Neural progenitor cell (in vitro differentiated cells): ENCODE measurements around the gene CEP63. TPM values are rescaled to one million over a fixed set of nuclear protein-coding genes. Genes with fewer than 3 reads are reported as not detected.
"Not testable (repeated sequence)": the region's sequence is repeated elsewhere in the genome, so short reads cannot be mapped to it uniquely, and the experiment has no call there.

Experiments used
- DNase-seq: peaks from one replicate; pipeline ENCODE4 v3.0.0-alpha.2; 2016; ENCODE audit warnings: low spot score
- H2AFZ ChIP-seq: fragments of 200-600 bp; sonication (generic); replicated peaks from 2 replicates; pipeline ENCODE4 v1.6.1; 2016; ENCODE audit warnings: antibody characterized with exemption
- H3F3A ChIP-seq: fragments of 200-600 bp; sonication (generic); 2 replicates; pipeline ENCODE4 v1.6.1; 2016; ENCODE audit warnings: antibody characterized with exemption, low read depth
- H3K27ac ChIP-seq: fragments of 200-600 bp; sonication (generic); 2 replicates; pipeline ENCODE4 v1.5.1; 2016; ENCODE audit warnings: mild to moderate bottlenecking
- H3K27me3 ChIP-seq: fragments of 200-600 bp; sonication (generic); 2 replicates; pipeline ENCODE4 v1.6.1; 2016; ENCODE audit warnings: mild to moderate bottlenecking, moderate library complexity
- H3K36me3 ChIP-seq: fragments of 200-600 bp; sonication (generic); 2 replicates; pipeline ENCODE4 v1.5.1; 2016
- H3K4me1 ChIP-seq: fragments of 200-600 bp; sonication (generic); 2 replicates; pipeline ENCODE4 v1.6.1; 2016; ENCODE audit warnings: mixed run types
- H3K4me2 ChIP-seq: fragments of 200-600 bp; sonication (generic); 2 replicates; pipeline ENCODE4 v1.6.1; 2016
- H3K4me3 ChIP-seq: fragments of 200-600 bp; sonication (generic); 2 replicates; pipeline ENCODE4 v1.5.1; 2016
- H3K79me2 ChIP-seq: fragments of 200-600 bp; sonication (generic); 2 replicates; pipeline ENCODE4 v1.6.1; 2016; ENCODE audit warnings: low read depth
- H3K9ac ChIP-seq: fragments of 200-600 bp; sonication (generic); 2 replicates; pipeline ENCODE4 v1.6.1; 2016
- H3K9me3 ChIP-seq: fragments of 200-600 bp; sonication (generic); 2 replicates; pipeline ENCODE4 v1.5.1; 2016; ENCODE audit warnings: low read depth
- H4K20me1 ChIP-seq: fragments of 200-600 bp; sonication (generic); 2 replicates; pipeline ENCODE4 v1.6.1; 2016; ENCODE audit warnings: low read depth
- H3K27ac Mint-ChIP-seq: 3 replicates; pipeline ENCODE4 v1.8.0; 2021; ENCODE audit warnings: mixed read lengths
- H3K27me3 Mint-ChIP-seq: 2 replicates; pipeline ENCODE4 v1.8.0; 2022; ENCODE audit warnings: low read depth, mild to moderate bottlenecking, inconsistent platforms, moderate library complexity, mixed read lengths; ENCODE audit not compliant: insufficient read depth
- H3K36me3 Mint-ChIP-seq: 3 replicates; pipeline ENCODE4 v1.8.0; 2021; ENCODE audit warnings: mixed read lengths
- H3K4me1 Mint-ChIP-seq: 3 replicates; pipeline ENCODE4 v1.8.0; 2021; ENCODE audit warnings: mixed read lengths
- H3K4me3 Mint-ChIP-seq: 3 replicates; pipeline ENCODE4 v1.8.0; 2021; ENCODE audit warnings: mild to moderate bottlenecking, moderate library complexity, mixed read lengths
- H3K9me3 Mint-ChIP-seq: 3 replicates; pipeline ENCODE4 v1.8.0; 2020; ENCODE audit warnings: mixed read lengths
- EZH2 ChIP-seq: fragments of 200-600 bp; sonication (generic); IDR thresholded peaks from 2 replicates; pipeline ENCODE4 v1.6.1; 2017; ENCODE audit warnings: antibody characterized with exemption, mild to moderate bottlenecking, moderate library complexity
- EZH2phosphoT487 ChIP-seq: fragments of 200-600 bp; sonication (generic); IDR thresholded peaks from 2 replicates; pipeline ENCODE4 v1.6.1; 2017; ENCODE audit warnings: antibody characterized with exemption
- total RNA-seq: library from RNA; depleted of rRNA; stranded (reverse); fragments of >200 nt; gene quantifications from 2 replicates; pipeline ENCODE4 v1.2.3, GENCODE V29; 2015; ENCODE audit warnings: low replicate concordance
- TF ChIP-seq, protein P1 (sequence below): fragments of 200-600 bp; sonication (generic); IDR thresholded peaks from 2 replicates; pipeline ENCODE4 v1.5.1; 2017; ENCODE audit warnings: antibody characterized with exemption, mild to moderate bottlenecking

CEP63 gene
- total RNA-seq, 1 donor from 2014 or later: 36.2 TPM

GRCh38 chr3:134542287-134542958 lies 56.6 kb downstream of the CEP63 start:
- H3K27me3 Mint-ChIP-seq: no peaks in the 10 kb centered on the region
- no peaks in the 10 kb centered on the region for H3K4me1 Mint-ChIP-seq

GRCh38 chr3:134543113-134543512 lies 57.3 kb downstream of the CEP63 start:
- no peak overlapping the region for H3K4me3 ChIP-seq
- H3K36me3 Mint-ChIP-seq: peaks cover 18% of the 10 kb centered on the region
- H3K9me3 ChIP-seq: no peaks in the 10 kb centered on the region
- H2AFZ ChIP-seq: no peak overlapping the region
- no peaks in the 10 kb centered on the region for H3K9me3 Mint-ChIP-seq
- no peaks in the 10 kb centered on the region for H3K79me2 ChIP-seq
- H3F3A ChIP-seq: no peaks in the 10 kb centered on the region
- H3K4me2 ChIP-seq: no peak overlapping the region
- H3K4me1 ChIP-seq: no peaks in the 10 kb centered on the region
- H3K27ac ChIP-seq: no peak overlapping the region
- no peak for DNase-seq
- no peaks in the 10 kb centered on the region for H3K27me3 ChIP-seq
- H4K20me1 ChIP-seq: no peaks in the 10 kb centered on the region
- H3K9ac ChIP-seq: no peak overlapping the region
- H3K27me3 Mint-ChIP-seq: no peaks in the 10 kb centered on the region
- H3K27ac Mint-ChIP-seq: no peak overlapping the region
- H3K4me3 Mint-ChIP-seq: no peak overlapping the region
- no peaks in the 10 kb centered on the region for H3K4me1 Mint-ChIP-seq
- TF ChIP-seq EZH2phosphoT487: no peak
- TF ChIP-seq, protein P1, sequence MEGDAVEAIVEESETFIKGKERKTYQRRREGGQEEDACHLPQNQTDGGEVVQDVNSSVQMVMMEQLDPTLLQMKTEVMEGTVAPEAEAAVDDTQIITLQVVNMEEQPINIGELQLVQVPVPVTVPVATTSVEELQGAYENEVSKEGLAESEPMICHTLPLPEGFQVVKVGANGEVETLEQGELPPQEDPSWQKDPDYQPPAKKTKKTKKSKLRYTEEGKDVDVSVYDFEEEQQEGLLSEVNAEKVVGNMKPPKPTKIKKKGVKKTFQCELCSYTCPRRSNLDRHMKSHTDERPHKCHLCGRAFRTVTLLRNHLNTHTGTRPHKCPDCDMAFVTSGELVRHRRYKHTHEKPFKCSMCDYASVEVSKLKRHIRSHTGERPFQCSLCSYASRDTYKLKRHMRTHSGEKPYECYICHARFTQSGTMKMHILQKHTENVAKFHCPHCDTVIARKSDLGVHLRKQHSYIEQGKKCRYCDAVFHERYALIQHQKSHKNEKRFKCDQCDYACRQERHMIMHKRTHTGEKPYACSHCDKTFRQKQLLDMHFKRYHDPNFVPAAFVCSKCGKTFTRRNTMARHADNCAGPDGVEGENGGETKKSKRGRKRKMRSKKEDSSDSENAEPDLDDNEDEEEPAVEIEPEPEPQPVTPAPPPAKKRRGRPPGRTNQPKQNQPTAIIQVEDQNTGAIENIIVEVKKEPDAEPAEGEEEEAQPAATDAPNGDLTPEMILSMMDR: no peak
- no peak for TF ChIP-seq EZH2
- peaks cover 10% of the 10 kb centered on the region for H3K36me3 ChIP-seq

More at GRCh38 chr3:134542287-134542958, 56.6 kb downstream of the CEP63 start:
- H3K27ac ChIP-seq: peak overlapping the region; percentile 47
- TF ChIP-seq, protein P1: no peak
- TF ChIP-seq EZH2phosphoT487: no peak
- TF ChIP-seq EZH2: no peak
- H3K9me3 ChIP-seq: no peaks in the 10 kb centered on the region
- H3K4me1 ChIP-seq: no peaks in the 10 kb centered on the region
- no peaks in the 10 kb centered on the region for H3K9me3 Mint-ChIP-seq
- no peak overlapping the region for H3K4me2 ChIP-seq
- no peak overlapping the region for H2AFZ ChIP-seq
- DNase-seq: peak; percentile 18
- H3F3A ChIP-seq: no peaks in the 10 kb centered on the region
- no peaks in the 10 kb centered on the region for H4K20me1 ChIP-seq
- H3K36me3 Mint-ChIP-seq: peaks cover 20% of the 10 kb centered on the region
- H3K27me3 ChIP-seq: no peaks in the 10 kb centered on the region
- peaks cover 10% of the 10 kb centered on the region for H3K36me3 ChIP-seq
- H3K4me3 Mint-ChIP-seq: no peak overlapping the region
- H3K4me3 ChIP-seq: no peak overlapping the region
- H3K27ac Mint-ChIP-seq: no peak overlapping the region
- H3K79me2 ChIP-seq: no peaks in the 10 kb centered on the region
- H3K9ac ChIP-seq: no peak overlapping the region

DNA sequence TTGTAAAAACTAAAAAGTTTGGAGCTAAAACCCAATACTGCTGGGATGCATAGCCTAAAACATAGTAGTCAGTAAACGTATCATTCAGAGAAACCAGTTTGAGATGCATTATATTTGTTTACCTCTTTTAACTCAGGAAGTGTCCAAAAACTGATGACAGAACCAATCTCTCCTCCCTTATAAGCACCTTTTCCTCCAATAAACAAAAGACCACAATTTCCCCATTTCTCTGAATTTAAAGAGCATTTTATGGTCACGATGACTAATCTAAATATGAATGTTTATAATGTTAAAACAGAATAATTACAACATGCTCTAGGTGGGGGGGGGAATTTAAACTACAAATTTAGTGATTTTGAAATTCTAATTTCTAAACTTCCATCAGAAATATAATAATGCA lies 58.5 kb downstream of the CEP63 start:
- no peaks in the 10 kb centered on the region for H3F3A ChIP-seq
- Mint-ChIP-seq H3K4me1 (no peaks in the 10 kb centered on the region), H3K9me3 (no peaks in the 10 kb centered on the region), H3K4me3 (no peak overlapping the region), H3K27me3 (no peaks in the 10 kb centered on the region), H3K36me3 (peaks cover 17% of the 10 kb centered on the region), H3K27ac (no peak overlapping the region)
- H3K4me3 ChIP-seq: no peak overlapping the region
- H3K79me2 ChIP-seq: no peaks in the 10 kb centered on the region
- H3K27ac ChIP-seq: no peak overlapping the region
- no peaks in the 10 kb centered on the region for H3K4me1 ChIP-seq
- H3K27me3 ChIP-seq: no peaks in the 10 kb centered on the region
- no peak overlapping the region for H2AFZ ChIP-seq
- no peaks in the 10 kb centered on the region for H3K9me3 ChIP-seq
- H3K9ac ChIP-seq: no peak overlapping the region
- no peak for DNase-seq
- H4K20me1 ChIP-seq: no peaks in the 10 kb centered on the region
- no peak overlapping the region for H3K4me2 ChIP-seq
- TF ChIP-seq EZH2phosphoT487 (no peak), EZH2 (no peak)
- TF ChIP-seq, protein P1: no peak
- peaks cover 5% of the 10 kb centered on the region for H3K36me3 ChIP-seq

GRCh38 chr3:134544783-134545182 lies 58.9 kb downstream of the CEP63 start:
- H3K4me1 ChIP-seq, H3K27ac Mint-ChIP-seq, H3F3A ChIP-seq, H3K4me3 Mint-ChIP-seq, H3K4me2 ChIP-seq, DNase-seq, H3K4me1 Mint-ChIP-seq, H2AFZ ChIP-seq, H3K9me3 ChIP-seq, H3K4me3 ChIP-seq, H3K36me3 ChIP-seq, H3K9ac ChIP-seq, H3K27me3 Mint-ChIP-seq, H4K20me1 ChIP-seq, H3K27ac ChIP-seq, H3K9me3 Mint-ChIP-seq, H3K79me2 ChIP-seq, H3K27me3 ChIP-seq: not testable (repeated sequence)
- peaks cover 20% of the 10 kb centered on the region for H3K36me3 Mint-ChIP-seq
